Measurements from ENCODE around the gene WDFY4. TPM values are rescaled to one million over a fixed set of nuclear protein-coding genes. Genes with fewer than 3 reads are reported as not detected.
A peak's percentile ranks its signal among the peaks of the same experiment; 100 is the strongest.

Gene WDFY4
- polyA plus RNA-seq, 1 of the 3 experiments (the other 2 are of a cell fraction): not detected

DNA sequence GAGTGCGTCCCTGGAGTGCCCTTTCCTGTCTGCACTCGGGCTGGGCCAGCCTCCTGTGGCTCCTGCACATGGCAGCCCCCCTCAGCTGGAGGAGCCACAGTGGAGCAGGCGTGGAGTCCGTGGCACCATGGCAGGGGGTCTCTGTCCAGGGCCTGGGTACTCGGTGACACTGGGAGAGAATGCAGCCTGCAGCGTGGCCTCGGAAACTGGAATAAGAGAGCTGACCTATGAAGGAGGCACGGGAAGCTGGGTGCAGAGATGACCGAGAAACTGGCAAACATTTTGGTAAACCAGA, 25.8 kb upstream of the WDFY4 start:
- H3K27me3 ChIP-seq (ENCODE audit: insufficient read depth): no peaks in the 10 kb centered on the region
- H3K36me3 ChIP-seq (replicated peaks in 1 of 2; ENCODE audit: control insufficient read depth in 1 of 2, insufficient read depth in 2 of 2, low read length in 1 of 2): peaks cover 0 to 2% of the 10 kb centered on the region in 2 experiments
- no peak overlapping the region for H3K4me3 ChIP-seq (ENCODE audit: low read depth in 2 of 2, low read length in 1 of 2)
- CTCF ChIA-PET: interaction anchor here (0.7 to 14.1 kb wide), 66 partner anchors 14 to 936 kb away, joined by 3 to 662 read pairs (median 5); partner anchors contain the start of gene ARHGAP22
- POLR2A ChIA-PET: interaction anchor here (1.4 kb wide), 1 partner anchor 854 kb away, joined by 3 read pairs; no protein-coding TSS in a partner anchor
- TF ChIP-seq, protein P1, sequence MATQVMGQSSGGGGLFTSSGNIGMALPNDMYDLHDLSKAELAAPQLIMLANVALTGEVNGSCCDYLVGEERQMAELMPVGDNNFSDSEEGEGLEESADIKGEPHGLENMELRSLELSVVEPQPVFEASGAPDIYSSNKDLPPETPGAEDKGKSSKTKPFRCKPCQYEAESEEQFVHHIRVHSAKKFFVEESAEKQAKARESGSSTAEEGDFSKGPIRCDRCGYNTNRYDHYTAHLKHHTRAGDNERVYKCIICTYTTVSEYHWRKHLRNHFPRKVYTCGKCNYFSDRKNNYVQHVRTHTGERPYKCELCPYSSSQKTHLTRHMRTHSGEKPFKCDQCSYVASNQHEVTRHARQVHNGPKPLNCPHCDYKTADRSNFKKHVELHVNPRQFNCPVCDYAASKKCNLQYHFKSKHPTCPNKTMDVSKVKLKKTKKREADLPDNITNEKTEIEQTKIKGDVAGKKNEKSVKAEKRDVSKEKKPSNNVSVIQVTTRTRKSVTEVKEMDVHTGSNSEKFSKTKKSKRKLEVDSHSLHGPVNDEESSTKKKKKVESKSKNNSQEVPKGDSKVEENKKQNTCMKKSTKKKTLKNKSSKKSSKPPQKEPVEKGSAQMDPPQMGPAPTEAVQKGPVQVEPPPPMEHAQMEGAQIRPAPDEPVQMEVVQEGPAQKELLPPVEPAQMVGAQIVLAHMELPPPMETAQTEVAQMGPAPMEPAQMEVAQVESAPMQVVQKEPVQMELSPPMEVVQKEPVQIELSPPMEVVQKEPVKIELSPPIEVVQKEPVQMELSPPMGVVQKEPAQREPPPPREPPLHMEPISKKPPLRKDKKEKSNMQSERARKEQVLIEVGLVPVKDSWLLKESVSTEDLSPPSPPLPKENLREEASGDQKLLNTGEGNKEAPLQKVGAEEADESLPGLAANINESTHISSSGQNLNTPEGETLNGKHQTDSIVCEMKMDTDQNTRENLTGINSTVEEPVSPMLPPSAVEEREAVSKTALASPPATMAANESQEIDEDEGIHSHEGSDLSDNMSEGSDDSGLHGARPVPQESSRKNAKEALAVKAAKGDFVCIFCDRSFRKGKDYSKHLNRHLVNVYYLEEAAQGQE (IDR thresholded peaks at IDR 0.05; ENCODE audit: low read depth, low read length): no peak
- no peaks in the 10 kb centered on the region for H3K9me3 ChIP-seq
- H4K20me1 ChIP-seq (ENCODE audit: insufficient read depth): no peaks in the 10 kb centered on the region
- H3K9ac ChIP-seq: no peak overlapping the region
- H3K9me2 ChIP-seq: no peaks in the 10 kb centered on the region
- no peak overlapping the region for H2AFZ ChIP-seq (ENCODE audit: low read depth)
- no peak overlapping the region for H3K27ac ChIP-seq (ENCODE audit: low read depth in 2 of 2, low read length in 1 of 2)
- no peak overlapping the region for H3K4me2 ChIP-seq
- H3K4me1 ChIP-seq (ENCODE audit: control insufficient read depth in 1 of 2, insufficient read depth in 2 of 2, low read depth in 1 of 2, low read length in 1 of 2): peaks cover 5 to 20% of the 10 kb centered on the region in 2 experiments; a peak in 2 of 4 replicates
- DNase-seq: no peak
- H3K79me2 ChIP-seq (ENCODE audit: insufficient read depth): peaks cover 6% of the 10 kb centered on the region; the same call in 1 of the 2 replicates
- WGBS (ENCODE audit: low lambda C conversion rate): 71% methylated on average over 8 of the region's 9 CpGs
- H3F3A ChIP-seq (replicated peaks; ENCODE audit: insufficient read depth): no peaks in the 10 kb centered on the region

GRCh38 chr10:48659790-48660189, 24.9 kb upstream of the WDFY4 start:
- H3K27me3 ChIP-seq (ENCODE audit: insufficient read depth): no peaks in the 10 kb centered on the region
- H3K4me1 ChIP-seq (ENCODE audit: control insufficient read depth in 1 of 2, insufficient read depth in 2 of 2, low read depth in 1 of 2, low read length in 1 of 2): peaks cover 0 to 20% of the 10 kb centered on the region in 2 experiments; a peak in 1 of 4 replicates
- CTCF ChIA-PET: interaction anchor here (0.6 to 14.1 kb wide), 12 partner anchors 49 to 863 kb away, joined by 3 to 662 read pairs (median 5); no protein-coding TSS in a partner anchor
- H3K9me2 ChIP-seq: no peaks in the 10 kb centered on the region
- H2AFZ ChIP-seq (ENCODE audit: low read depth): no peak overlapping the region
- H3K9ac ChIP-seq: no peak overlapping the region
- H3K27ac ChIP-seq (ENCODE audit: low read depth in 2 of 2, low read length in 1 of 2): no peak overlapping the region
- H3K79me2 ChIP-seq (ENCODE audit: insufficient read depth): no peaks in the 10 kb centered on the region
- no peaks in the 10 kb centered on the region for H3K9me3 ChIP-seq
- H3K4me3 ChIP-seq (ENCODE audit: low read depth in 2 of 2, low read length in 1 of 2): no peak overlapping the region
- POLR2A ChIA-PET: no interaction called here
- 2% methylated on average over 2 of the region's 2 CpGs for WGBS (ENCODE audit: low lambda C conversion rate)
- no peaks in the 10 kb centered on the region for H3F3A ChIP-seq (replicated peaks; ENCODE audit: insufficient read depth)
- no peaks in the 10 kb centered on the region for H4K20me1 ChIP-seq (ENCODE audit: insufficient read depth)
- peak; percentile 48 for DNase-seq
- peak; percentile 64 for TF ChIP-seq CTCF (IDR thresholded peaks at IDR 0.05)
- TF ChIP-seq ELF1 (IDR thresholded peaks at IDR 0.05): no peak
- TF ChIP-seq IRF3 (IDR thresholded peaks at IDR 0.05; ENCODE audit: low read depth, low read length): no peak
- TF ChIP-seq RAD21 (IDR thresholded peaks at IDR 0.05; ENCODE audit: low read length): peak; percentile 62
- no peak overlapping the region for H3K4me2 ChIP-seq
- no peaks in the 10 kb centered on the region for H3K36me3 ChIP-seq (replicated peaks in 1 of 2; ENCODE audit: control insufficient read depth in 1 of 2, insufficient read depth in 2 of 2, low read length in 1 of 2)
